Endothelial cell of umbilical vein (primary cell): ENCODE results near the gene FBXW7. TPM values are rescaled to one million over a fixed set of nuclear protein-coding genes. Genes with fewer than 3 reads are reported as not detected.

ENCODE experiments used
- BruUV-seq: library from RNA; stranded (reverse); fragments of 400-500 nt; replicated peaks from 2 replicates; lab custom pipeline; 2021; lab: Mats Ljungman, UMichigan
- CTCF ChIA-PET: fragments of 300-600, 350-600 bp; sonication (Branson Sonifier 250); formaldehyde crosslinking; loops from one replicate; lab custom pipeline; 2021; ENCODE audit warnings: antibody characterized with exemption, inconsistent platforms; lab: Charles Lee
- POLR2A ChIA-PET: fragments of 300-600, 350-600 bp; sonication (Branson Sonifier 250); formaldehyde crosslinking; loops from one replicate; lab custom pipeline; 2021; ENCODE audit warnings: antibody characterized with exemption, inconsistent platforms; lab: Charles Lee
- DNase-seq: peaks from one replicate; pipeline ENCODE4 v3.0.0-alpha.2; 2011; ENCODE audit warnings: low read depth, low spot score
- FAIRE-seq: peaks from 2 replicates; lab custom pipeline; 2011; peaks lifted over from hg19 to GRCh38; lab: Jason Lieb, UNC
- H2AFZ ChIP-seq: 2 replicates; pipeline ENCODE4 v1.6.0; 2012; ENCODE audit warnings: low read depth, low read length, control low read depth, inconsistent platforms
- H3K27ac ChIP-seq: 2 replicates; pipeline ENCODE4 v1.5.1; 2011; ENCODE audit warnings: low read depth, mild to moderate bottlenecking, control low read depth, low read length, moderate library complexity; ENCODE audit not compliant: insufficient read depth
- H3K27me3 ChIP-seq, 2 experiments: 2 replicates each; pipeline versions ENCODE4 v1.6.0 to v1.6.1; 2011; ENCODE audit warnings: low read length in 2 of 2, mixed read lengths in 1 of 2; ENCODE audit not compliant: control insufficient read depth in 2 of 2, insufficient read depth in 2 of 2
- H3K36me3 ChIP-seq, 2 experiments: 2 replicates in 1 of 2; 3 replicates in 1 of 2; pipeline ENCODE4 v1.5.1; 2011; ENCODE audit warnings: low read length in 2 of 2, mild to moderate bottlenecking in 1 of 2, moderate library complexity in 1 of 2; ENCODE audit not compliant: control insufficient read depth in 2 of 2, insufficient read depth in 2 of 2; ENCODE audit errors: extremely low read depth in 1 of 2
- H3K4me1 ChIP-seq: 3 replicates; pipeline ENCODE4 v1.5.1; 2011; ENCODE audit warnings: mild to moderate bottlenecking, low read length; ENCODE audit not compliant: control insufficient read depth, insufficient read depth; ENCODE audit errors: extremely low read depth
- H3K4me2 ChIP-seq: 2 replicates; pipeline ENCODE4 v1.6.1; 2011; ENCODE audit warnings: low read length, control low read depth, mixed read lengths; ENCODE audit not compliant: insufficient read depth
- H3K4me3 ChIP-seq, 3 experiments: fragments of 200-600 bp in 1 of 3; sonication (generic), shearing (Covaris generic) in 1 of 3; replicated peaks in 1 of 3; 2 replicates each; pipeline ENCODE4 v1.5.1; 2011 to 2016; ENCODE audit warnings: control low read depth in 3 of 3, low read length in 3 of 3, mild to moderate bottlenecking in 2 of 3, inconsistent platforms in 1 of 3, low read depth in 1 of 3, moderate library complexity in 1 of 3; ENCODE audit not compliant: insufficient read depth in 1 of 3
- H3K79me2 ChIP-seq: 2 replicates; pipeline ENCODE4 v1.6.0; 2012; ENCODE audit warnings: low read length, inconsistent platforms; ENCODE audit not compliant: control insufficient read depth, insufficient read depth
- H3K9ac ChIP-seq: replicated peaks from 2 replicates; pipeline ENCODE3; 2011; ENCODE audit warnings: low read length, control low read depth; ENCODE audit not compliant: insufficient read depth; ENCODE audit errors: extremely low read depth
- H3K9me1 ChIP-seq: replicated peaks from 3 replicates; pipeline ENCODE4 v1.6.0; 2011; ENCODE audit warnings: mild to moderate bottlenecking, low read length; ENCODE audit not compliant: control insufficient read depth, insufficient read depth; ENCODE audit errors: extremely low read depth
- H3K9me3 ChIP-seq: replicated peaks from 2 replicates; pipeline ENCODE4 v1.5.1; 2012; ENCODE audit warnings: low read length, inconsistent platforms; ENCODE audit not compliant: control insufficient read depth, insufficient read depth
- H4K20me1 ChIP-seq: replicated peaks from 2 replicates; pipeline ENCODE3; 2011; ENCODE audit warnings: mild to moderate bottlenecking, low read length; ENCODE audit not compliant: control insufficient read depth, insufficient read depth; ENCODE audit errors: extremely low read depth
- CTCF ChIP-seq, 2 donors: IDR thresholded peaks; 1 replicate in 1 of 2; 2 replicates in 1 of 2; pipeline ENCODE4 v1.5.1; 2011; ENCODE audit warnings: low read length in 2 of 2, mild to moderate bottlenecking in 2 of 2, moderate library complexity in 2 of 2, control low read depth in 1 of 2, inconsistent platforms in 1 of 2, low read depth in 1 of 2; ENCODE audit not compliant: insufficient read depth in 1 of 2; ENCODE audit errors: extremely low read depth in 1 of 2
- EZH2 ChIP-seq: IDR thresholded peaks from 2 replicates; pipeline ENCODE4 v1.6.1; 2012; ENCODE audit warnings: borderline replicate concordance, low read depth, mild to moderate bottlenecking, moderate library complexity, low read length, inconsistent platforms; ENCODE audit not compliant: severe bottlenecking
- FOS ChIP-seq: IDR thresholded peaks from 2 replicates; pipeline ENCODE4 v1.6.1; 2011; ENCODE audit warnings: mild to moderate bottlenecking, low read length, moderate library complexity, borderline replicate concordance; ENCODE audit not compliant: insufficient read depth
- GATA2 ChIP-seq: IDR thresholded peaks from 2 replicates; pipeline ENCODE4 v1.7.0; 2011; ENCODE audit warnings: low read depth, mild to moderate bottlenecking, moderate library complexity, mixed read lengths, low read length; ENCODE audit not compliant: insufficient read length, insufficient read depth
- JUN ChIP-seq: IDR thresholded peaks from 2 replicates; pipeline ENCODE4 v1.6.1; 2011; ENCODE audit warnings: borderline replicate concordance, low read depth; ENCODE audit not compliant: insufficient read length, insufficient read depth
- MAX ChIP-seq: IDR thresholded peaks from 2 replicates; pipeline ENCODE4 v1.6.1; 2011; ENCODE audit not compliant: insufficient read depth, insufficient read length
- MYC ChIP-seq: IDR thresholded peaks from one replicate; pipeline ENCODE4 v1.6.1; 2011; ENCODE audit warnings: mild to moderate bottlenecking, low read depth, low read length
- POLR2A ChIP-seq: IDR thresholded peaks from 2 replicates; pipeline ENCODE4 v1.6.1; 2012; ENCODE audit warnings: low read depth, mild to moderate bottlenecking, control low read depth, low read length
- POLR2AphosphoS5 ChIP-seq: IDR thresholded peaks from 2 replicates; pipeline ENCODE4 v1.6.1; 2012; ENCODE audit warnings: low read depth, mild to moderate bottlenecking, control low read depth, low read length, moderate library complexity; ENCODE audit not compliant: insufficient read depth
- dilution Hi-C: fragments of 300-500 bp; cut with MboI; formaldehyde crosslinking; loops from one replicate; pipeline ENCODE4 v1.15.0; 2019; ENCODE audit warnings: low sequenced_read_pairs; ENCODE audit not compliant: extremely low pct_ligation_motif_present
- intact Hi-C: fragments of 100-400 bp; cut with micrococcal nuclease; formaldehyde crosslinking; loops from one replicate; pipeline ENCODE4 v1.10.0; 2022
- polyA plus RNA-seq, 4 experiments: library from polyadenylated mRNA; depleted of rRNA in 3 of 4; stranded (reverse) in 3 of 4; unstranded in 1 of 4; fragments of >200 nt; gene quantifications; 2 replicates each; pipeline versions ENCODE4 v1.2.1 to v1.2.3, GENCODE V29; 2011 to 2012; ENCODE audit warnings: missing spikeins in 1 of 4
- total RNA-seq: library from RNA; stranded (reverse); gene quantifications from 2 replicates; pipeline ENCODE4 v1.2.3, GENCODE V29; 2021

Gene FBXW7
- total and polyA plus RNA-seq, 2 donors (not counting 3 experiments of a cell fraction or from before 2014, with no cell fraction given) = 7.0 to 28.1 TPM

GRCh38 chr4:152283801-152284470, 252.0 kb downstream of the FBXW7 start:
- H3K36me3 ChIP-seq = no peaks in the 10 kb centered on the region
- H3K4me2 ChIP-seq = no peak overlapping the region
- no peaks in the 10 kb centered on the region for H3K9me1 ChIP-seq
- H2AFZ ChIP-seq = no peak overlapping the region
- CTCF ChIA-PET = interaction anchor here (0.9 kb wide), 1 partner anchor 13 kb away, joined by 3 read pairs; no protein-coding TSS in a partner anchor
- POLR2A ChIA-PET = no interaction called here
- dilution Hi-C loops (no loop called here), intact Hi-C loops (no loop called here)
- H3K4me1 ChIP-seq = no peaks in the 10 kb centered on the region
- no TSS peak for BruUV-seq
- no peak overlapping the region for H3K27ac ChIP-seq
- TF ChIP-seq GATA2 (no peak), POLR2A (no peak), POLR2AphosphoS5 (no peak), FOS (no peak), MYC (no peak), JUN (no peak), EZH2 (no peak), CTCF (IDR thresholded peaks at IDR 0.05; ENCODE audit: extremely low read depth in 1 of 2, insufficient read depth in 1 of 2, low read depth in 1 of 2, low read length in 2 of 2) (no peak), MAX (no peak)
- H3K27me3 ChIP-seq = no peaks in the 10 kb centered on the region
- H3K4me3 ChIP-seq = no peak overlapping the region
- H3K9ac ChIP-seq = no peak overlapping the region
- DNase-seq = peak; percentile 16
- no peak for FAIRE-seq
- H3K79me2 ChIP-seq = no peaks in the 10 kb centered on the region
- H3K9me3 ChIP-seq = no peaks in the 10 kb centered on the region
- H4K20me1 ChIP-seq = no peaks in the 10 kb centered on the region
